ENCODE results near the gene CAPS.

The CAPS gene

GRCh38 chr19:5953680-5954213 is 39.7 kb downstream of the CAPS start:
- no peak for DNase-seq (ENCODE audit: low read depth)
- H3K4me3 ChIP-seq (ENCODE audit: low read depth, low read length), result no peak overlapping the region
- TF ChIP-seq, protein P1, sequence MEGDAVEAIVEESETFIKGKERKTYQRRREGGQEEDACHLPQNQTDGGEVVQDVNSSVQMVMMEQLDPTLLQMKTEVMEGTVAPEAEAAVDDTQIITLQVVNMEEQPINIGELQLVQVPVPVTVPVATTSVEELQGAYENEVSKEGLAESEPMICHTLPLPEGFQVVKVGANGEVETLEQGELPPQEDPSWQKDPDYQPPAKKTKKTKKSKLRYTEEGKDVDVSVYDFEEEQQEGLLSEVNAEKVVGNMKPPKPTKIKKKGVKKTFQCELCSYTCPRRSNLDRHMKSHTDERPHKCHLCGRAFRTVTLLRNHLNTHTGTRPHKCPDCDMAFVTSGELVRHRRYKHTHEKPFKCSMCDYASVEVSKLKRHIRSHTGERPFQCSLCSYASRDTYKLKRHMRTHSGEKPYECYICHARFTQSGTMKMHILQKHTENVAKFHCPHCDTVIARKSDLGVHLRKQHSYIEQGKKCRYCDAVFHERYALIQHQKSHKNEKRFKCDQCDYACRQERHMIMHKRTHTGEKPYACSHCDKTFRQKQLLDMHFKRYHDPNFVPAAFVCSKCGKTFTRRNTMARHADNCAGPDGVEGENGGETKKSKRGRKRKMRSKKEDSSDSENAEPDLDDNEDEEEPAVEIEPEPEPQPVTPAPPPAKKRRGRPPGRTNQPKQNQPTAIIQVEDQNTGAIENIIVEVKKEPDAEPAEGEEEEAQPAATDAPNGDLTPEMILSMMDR (conservative IDR thresholded peaks at IDR 0.05; ENCODE audit: low read depth, low read length), result no peak

DNA sequence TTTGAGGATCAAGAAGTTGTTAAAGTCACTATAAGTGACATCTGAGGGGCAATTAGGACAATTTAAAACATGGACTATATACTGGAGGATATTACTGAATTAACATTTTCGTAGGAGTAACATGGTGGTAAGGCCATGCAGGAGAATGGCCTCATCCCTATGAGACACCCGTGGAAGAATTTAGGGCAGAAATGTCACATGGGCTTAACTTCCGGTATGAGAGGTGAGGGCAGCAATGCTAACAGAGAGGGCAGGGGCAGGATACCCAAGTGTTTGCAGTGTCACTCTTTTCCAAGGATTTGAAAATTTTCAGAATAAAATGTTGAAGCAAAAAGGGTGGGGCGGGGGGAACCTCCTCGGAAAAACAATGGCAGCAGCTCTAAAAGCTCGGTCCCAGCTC is 40.2 kb downstream of the CAPS start:
- DNase-seq (ENCODE audit: low read depth), result no peak
- no peak overlapping the region for H3K4me3 ChIP-seq (ENCODE audit: low read depth, low read length)

DNA sequence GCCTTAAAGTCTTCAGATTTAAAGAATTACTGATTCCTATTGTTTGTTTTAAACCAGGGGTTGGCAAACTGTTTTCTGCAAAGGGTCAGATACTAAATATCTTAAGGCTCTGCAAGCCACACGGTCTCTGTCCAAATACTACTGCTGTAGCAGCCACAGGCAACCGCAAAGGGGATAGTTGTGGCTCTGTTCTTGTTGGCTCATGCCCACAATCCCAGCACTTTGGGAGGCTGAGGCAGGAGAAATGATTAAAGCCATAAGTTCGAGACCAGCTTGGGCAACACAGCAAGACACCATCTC is 41.5 kb downstream of the CAPS start:
- TF ChIP-seq, protein P1 (conservative IDR thresholded peaks at IDR 0.05; ENCODE audit: low read depth, low read length), result no peak
- DNase-seq (ENCODE audit: low read depth), result peak; percentile 26

More for the DNA sequence above, 40.2 kb downstream of the CAPS start:
- TF ChIP-seq, protein P1 (conservative IDR thresholded peaks at IDR 0.05; ENCODE audit: low read depth, low read length), result no peak

GRCh38 chr19:5956323-5956722 is 42.3 kb downstream of the CAPS start:
- TF ChIP-seq, protein P1 (conservative IDR thresholded peaks at IDR 0.05; ENCODE audit: low read depth, low read length), result no peak
- DNase-seq (ENCODE audit: low read depth), result no peak
- no peak overlapping the region for H3K4me3 ChIP-seq (ENCODE audit: low read depth, low read length)

More for the DNA sequence above, 41.5 kb downstream of the CAPS start:
- H3K4me3 ChIP-seq (ENCODE audit: low read depth, low read length), result no peak overlapping the region

DNA sequence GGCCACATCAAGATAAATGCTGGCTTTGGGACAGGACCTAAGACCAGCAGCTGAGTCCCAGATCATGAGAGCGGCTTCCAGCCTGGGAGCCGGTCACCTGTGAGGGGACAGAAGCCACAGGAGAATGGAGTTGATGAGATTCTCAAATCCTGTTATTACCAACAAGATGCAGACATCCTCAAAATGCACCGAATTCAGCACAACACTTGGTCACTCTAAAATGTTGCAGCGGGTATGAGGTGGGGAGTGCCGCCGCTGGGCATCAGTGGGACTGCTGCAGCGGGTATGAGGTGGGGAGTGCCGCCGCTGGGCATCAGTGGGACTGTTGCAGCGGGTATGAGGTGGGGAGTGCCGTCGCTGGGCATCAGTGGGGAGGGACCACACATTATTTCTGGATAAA is 42.7 kb downstream of the CAPS start:
- TF ChIP-seq, protein P1 (conservative IDR thresholded peaks at IDR 0.05; ENCODE audit: low read depth, low read length), result no peak
- DNase-seq (ENCODE audit: low read depth), result no peak
- H3K4me3 ChIP-seq (ENCODE audit: low read depth, low read length), result no peak overlapping the region

DNA sequence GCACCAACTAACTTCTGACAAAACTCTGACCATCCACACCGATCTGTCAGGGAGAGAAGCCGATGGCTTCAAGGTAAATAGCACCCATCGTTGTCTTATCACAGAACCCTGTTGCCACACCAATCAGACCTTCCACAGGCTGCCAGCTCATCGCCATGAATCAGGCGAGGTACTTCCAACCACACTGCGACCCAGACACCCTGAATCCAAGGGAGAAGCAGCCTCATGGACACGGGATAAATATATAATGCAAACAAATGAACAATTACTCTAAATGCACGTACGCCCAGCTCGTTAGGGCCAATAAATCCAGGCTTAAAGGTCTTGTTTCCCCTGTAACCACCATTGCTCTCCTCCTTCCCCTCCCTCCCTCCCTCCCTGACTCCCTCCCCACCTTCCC is 43.1 kb downstream of the CAPS start:
- DNase-seq (ENCODE audit: low read depth), result no peak
- TF ChIP-seq, protein P1 (conservative IDR thresholded peaks at IDR 0.05; ENCODE audit: low read depth, low read length), result no peak
- H3K4me3 ChIP-seq (ENCODE audit: low read depth, low read length), result no peak overlapping the region

DNA sequence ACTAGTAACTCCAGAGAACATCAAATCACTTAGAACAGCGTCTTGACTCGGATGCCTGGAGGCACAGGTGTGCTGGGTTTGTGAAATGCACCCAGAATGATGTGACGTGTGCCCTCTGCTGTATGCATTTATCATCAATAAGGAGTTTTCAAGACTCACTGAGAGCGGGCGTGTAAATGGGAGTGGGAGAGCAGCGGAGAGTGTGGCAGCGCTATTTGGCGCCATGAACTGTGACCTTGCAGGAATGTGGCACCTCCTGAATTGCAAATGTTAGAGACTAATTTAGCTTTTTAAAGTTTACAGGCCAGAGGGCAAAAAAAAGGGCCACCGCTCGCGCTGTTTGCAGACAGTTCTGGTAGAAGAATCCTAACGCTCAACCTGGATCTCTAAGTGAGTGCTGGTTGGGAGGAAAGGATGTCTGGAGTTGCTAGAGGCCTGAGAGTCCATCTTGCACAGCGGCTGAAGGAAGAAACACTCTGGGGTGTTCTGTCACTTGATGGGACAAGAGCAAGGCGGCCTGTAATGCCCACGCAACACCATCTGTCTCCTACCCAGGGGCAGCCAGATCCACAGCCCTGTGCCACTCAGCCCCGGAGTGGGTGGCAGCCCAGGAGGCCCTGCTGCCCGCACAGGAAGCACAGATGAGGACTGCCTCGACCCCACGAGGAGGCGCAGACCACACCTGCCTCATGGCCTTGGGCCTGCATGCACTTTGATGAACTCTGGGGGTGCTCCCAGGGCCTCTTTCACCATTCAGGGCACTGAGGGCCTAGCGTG is 44.2 kb downstream of the CAPS start:
- DNase-seq (ENCODE audit: low read depth), result no peak
- TF ChIP-seq, protein P1 (conservative IDR thresholded peaks at IDR 0.05; ENCODE audit: low read depth, low read length), result no peak
- H3K4me3 ChIP-seq (ENCODE audit: low read depth, low read length), result no peak overlapping the region
